ENCODE data around the gene HTT-AS.

DNA sequence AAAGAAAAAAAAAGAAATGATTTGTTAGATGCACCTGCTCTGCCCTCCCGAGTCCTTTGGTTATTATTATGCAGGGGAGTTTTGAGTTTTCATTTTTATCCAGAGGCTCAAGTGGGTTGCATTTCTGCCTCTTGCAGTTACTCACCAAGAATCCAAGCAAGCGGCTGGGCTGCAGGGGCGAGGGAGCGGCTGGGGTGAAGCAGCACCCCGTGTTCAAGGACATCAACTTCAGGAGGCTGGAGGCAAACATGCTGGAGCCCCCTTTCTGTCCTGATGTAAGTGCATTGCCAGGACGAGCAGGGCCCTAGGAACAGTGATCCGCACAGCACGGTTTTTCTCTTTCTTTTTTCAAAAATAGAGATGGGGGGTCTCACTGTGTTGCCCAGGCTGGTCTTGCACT is 39.1 kb downstream of the HTT-AS start:
- TF ChIP-seq, protein P1, sequence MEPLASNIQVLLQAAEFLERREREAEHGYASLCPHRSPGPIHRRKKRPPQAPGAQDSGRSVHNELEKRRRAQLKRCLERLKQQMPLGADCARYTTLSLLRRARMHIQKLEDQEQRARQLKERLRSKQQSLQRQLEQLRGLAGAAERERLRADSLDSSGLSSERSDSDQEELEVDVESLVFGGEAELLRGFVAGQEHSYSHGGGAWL (CRISPR knock-in tag; IDR thresholded peaks at IDR 0.05), result no peak
- TF ChIP-seq ETV6 (CRISPR knock-in tag; conservative IDR thresholded peaks at IDR 0.05) (no peak), SETDB1 (CRISPR knock-in tag; IDR thresholded peaks at IDR 0.05; ENCODE audit: borderline replicate concordance) (no peak), POLR2A (IDR thresholded peaks at IDR 0.05; ENCODE audit: insufficient read depth in 1 of 2, low read depth in 2 of 2, low read length in 2 of 2) (no peak), NBN (conservative IDR thresholded peaks at IDR 0.05) (no peak)
- TF ChIP-seq, protein P2, sequence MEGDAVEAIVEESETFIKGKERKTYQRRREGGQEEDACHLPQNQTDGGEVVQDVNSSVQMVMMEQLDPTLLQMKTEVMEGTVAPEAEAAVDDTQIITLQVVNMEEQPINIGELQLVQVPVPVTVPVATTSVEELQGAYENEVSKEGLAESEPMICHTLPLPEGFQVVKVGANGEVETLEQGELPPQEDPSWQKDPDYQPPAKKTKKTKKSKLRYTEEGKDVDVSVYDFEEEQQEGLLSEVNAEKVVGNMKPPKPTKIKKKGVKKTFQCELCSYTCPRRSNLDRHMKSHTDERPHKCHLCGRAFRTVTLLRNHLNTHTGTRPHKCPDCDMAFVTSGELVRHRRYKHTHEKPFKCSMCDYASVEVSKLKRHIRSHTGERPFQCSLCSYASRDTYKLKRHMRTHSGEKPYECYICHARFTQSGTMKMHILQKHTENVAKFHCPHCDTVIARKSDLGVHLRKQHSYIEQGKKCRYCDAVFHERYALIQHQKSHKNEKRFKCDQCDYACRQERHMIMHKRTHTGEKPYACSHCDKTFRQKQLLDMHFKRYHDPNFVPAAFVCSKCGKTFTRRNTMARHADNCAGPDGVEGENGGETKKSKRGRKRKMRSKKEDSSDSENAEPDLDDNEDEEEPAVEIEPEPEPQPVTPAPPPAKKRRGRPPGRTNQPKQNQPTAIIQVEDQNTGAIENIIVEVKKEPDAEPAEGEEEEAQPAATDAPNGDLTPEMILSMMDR (CRISPR knock-in tag; IDR thresholded peaks at IDR 0.05), result no peak
- TF ChIP-seq, protein P3, sequence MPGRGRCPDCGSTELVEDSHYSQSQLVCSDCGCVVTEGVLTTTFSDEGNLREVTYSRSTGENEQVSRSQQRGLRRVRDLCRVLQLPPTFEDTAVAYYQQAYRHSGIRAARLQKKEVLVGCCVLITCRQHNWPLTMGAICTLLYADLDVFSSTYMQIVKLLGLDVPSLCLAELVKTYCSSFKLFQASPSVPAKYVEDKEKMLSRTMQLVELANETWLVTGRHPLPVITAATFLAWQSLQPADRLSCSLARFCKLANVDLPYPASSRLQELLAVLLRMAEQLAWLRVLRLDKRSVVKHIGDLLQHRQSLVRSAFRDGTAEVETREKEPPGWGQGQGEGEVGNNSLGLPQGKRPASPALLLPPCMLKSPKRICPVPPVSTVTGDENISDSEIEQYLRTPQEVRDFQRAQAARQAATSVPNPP (CRISPR knock-in tag; IDR thresholded peaks at IDR 0.05), result no peak
